NOMO-1 (cell line): Measurements from ENCODE around the gene IL37.
"Not testable (repeated sequence)": the region's sequence is repeated elsewhere in the genome, so short reads cannot be mapped to it uniquely, and the experiment has no call there.

ENCODE experiments used
- DNase-seq, 2 experiments: peaks; one replicate each; lab custom pipeline; 2025; ENCODE audit not compliant: unreplicated experiment in 2 of 2; lab: John Stamatoyannopoulos, UW

IL37 gene

GRCh38 chr2:112887964-112888749, 22.8 kb upstream of the IL37 start:
- DNase-seq, result peak; percentile 32 to 78

GRCh38 chr2:112889976-112890375, 21.0 kb upstream of the IL37 start:
- DNase-seq, result no peak

- DNase-seq, result no peak
These were observed 19.6 kb upstream of the IL37 start for GRCh38 chr2:112891385-112891831.

- DNase-seq, result no peak
These were observed 17.2 kb upstream of the IL37 start for GRCh38 chr2:112893752-112894151.

GRCh38 chr2:112896909-112897623, 13.9 kb upstream of the IL37 start:
- no peak for DNase-seq

- DNase-seq, result no peak
These were observed 13.4 kb upstream of the IL37 start for GRCh38 chr2:112897624-112897978.

GRCh38 chr2:112901431-112902065, 9.4 kb upstream of the IL37 start:
- not testable (repeated sequence) for DNase-seq

- no peak for DNase-seq
These were observed 8.1 kb upstream of the IL37 start for GRCh38 chr2:112902816-112903215.

GRCh38 chr2:112904883-112905282, 6.1 kb upstream of the IL37 start:
- no peak for DNase-seq

- DNase-seq, result no peak
These were observed 4.7 kb upstream of the IL37 start for GRCh38 chr2:112906276-112906675.

GRCh38 chr2:112907001-112907949, 3.7 kb upstream of the IL37 start:
- DNase-seq, result no peak

- not testable (repeated sequence) for DNase-seq
These were observed 2.4 kb upstream of the IL37 start for GRCh38 chr2:112908559-112908958.

- DNase-seq, result no peak
These were observed 746 bp upstream of the IL37 start for GRCh38 chr2:112910219-112910618.

GRCh38 chr2:112912403-112912802, 1.4 kb downstream of the IL37 start:
- no peak for DNase-seq

- DNase-seq, result no peak
These were observed 4.6 kb downstream of the IL37 start for GRCh38 chr2:112915300-112916144.

GRCh38 chr2:112916145-112916571, 5.2 kb downstream of the IL37 start:
- DNase-seq, result no peak

GRCh38 chr2:112916625-112917247, 5.8 kb downstream of the IL37 start:
- no peak for DNase-seq

GRCh38 chr2:112917856-112918255, 6.9 kb downstream of the IL37 start:
- DNase-seq, result no peak

GRCh38 chr2:112918256-112918655, 7.3 kb downstream of the IL37 start:
- no peak for DNase-seq
